T-cell (primary cell): ENCODE results near the gene DBN1. TPM values are rescaled to one million over a fixed set of nuclear protein-coding genes. Genes with fewer than 3 reads are reported as not detected.
A peak's percentile ranks its signal among the peaks of the same experiment; 100 is the strongest.

ENCODE experiments used
- ATAC-seq, 4 experiments: fragments of 200-7000 bp in 3 of 4; fragments of 150-1000 bp in 1 of 4; cut with Tn5 transposase; replicated peaks in 1 of 4; 1 replicate in 3 of 4; 2 replicates in 1 of 4; pipeline ENCODE4 v1.10.0; 2021; ENCODE audit warnings: moderate library complexity in 3 of 4, mild to moderate bottlenecking in 2 of 4, moderate number of reproducible peaks in 1 of 4
- CTCF ChIA-PET, 2 donors: fragments of 300-600 bp; sonication (Branson Sonifier 250); formaldehyde crosslinking; loops; one replicate each; lab custom pipeline; 2022; ENCODE audit warnings: antibody characterized with exemption in 2 of 2; lab: Charles Lee
- POLR2A ChIA-PET, 2 donors: fragments of 300-600 bp; sonication (Branson Sonifier 250); formaldehyde crosslinking; loops; one replicate each; lab custom pipeline; 2022; ENCODE audit warnings: antibody characterized with exemption in 2 of 2; lab: Charles Lee
- DNase-seq, 35 experiments: peaks; one replicate each; pipeline versions ENCODE4 v3.0.0 to v3.0.0-alpha.2; 2013 to 2023
- H3K27ac ChIP-seq: one replicate; pipeline ENCODE4 v1.5.1; 2013; ENCODE audit warnings: low read length
- H3K27me3 ChIP-seq, 2 experiments: replicated peaks in 1 of 2; 1 replicate in 1 of 2; 2 replicates in 1 of 2; pipeline versions ENCODE4 v1.6.1 to v1.7.0; 2013; ENCODE audit warnings: low read length in 1 of 2, mixed read lengths in 1 of 2; ENCODE audit not compliant: control insufficient read depth in 2 of 2, insufficient read depth in 2 of 2; ENCODE audit errors: extremely low read depth in 1 of 2
- H3K36me3 ChIP-seq, 2 donors: 1 replicate in 1 of 2; 2 replicates in 1 of 2; pipeline versions ENCODE4 v1.6.1 to v1.7.0; 2013; ENCODE audit warnings: low read length in 1 of 2; ENCODE audit not compliant: control insufficient read depth in 2 of 2, insufficient read depth in 1 of 2; ENCODE audit errors: extremely low read depth in 1 of 2
- H3K4me1 ChIP-seq, 2 experiments: 1 replicate in 1 of 2; 2 replicates in 1 of 2; pipeline versions ENCODE4 v1.6.1 to v1.7.0; 2013; ENCODE audit warnings: low read length in 2 of 2, mixed read lengths in 1 of 2; ENCODE audit not compliant: insufficient read depth in 2 of 2, control insufficient read depth in 1 of 2; ENCODE audit errors: extremely low read depth in 1 of 2
- H3K4me3 ChIP-seq, 2 donors: 1 replicate in 1 of 2; 2 replicates in 1 of 2; pipeline versions ENCODE4 v1.5.1 to v1.7.0; 2013; ENCODE audit warnings: mild to moderate bottlenecking in 2 of 2, low read length in 1 of 2, moderate library complexity in 1 of 2; ENCODE audit not compliant: control insufficient read depth in 1 of 2; ENCODE audit errors: extremely low read depth in 1 of 2
- H3K9me3 ChIP-seq: 2 replicates; pipeline ENCODE4 v1.7.0; 2013
- H3K27ac Mint-ChIP-seq, 2 donors: one replicate each; pipeline ENCODE4 v1.8.0; 2020 to 2021; ENCODE audit warnings: mild to moderate bottlenecking in 2 of 2, mixed read lengths in 2 of 2
- H3K27me3 Mint-ChIP-seq, 2 donors: one replicate each; pipeline ENCODE4 v1.8.0; 2021 to 2022; ENCODE audit warnings: mixed read lengths in 2 of 2
- H3K36me3 Mint-ChIP-seq: one replicate; pipeline ENCODE4 v1.8.0; 2021; ENCODE audit warnings: mixed read lengths
- H3K4me1 Mint-ChIP-seq, 3 donors: one replicate each; pipeline ENCODE4 v1.8.0; 2020 to 2022; ENCODE audit warnings: mixed read lengths in 3 of 3, mild to moderate bottlenecking in 1 of 3
- H3K4me3 Mint-ChIP-seq, 3 donors: one replicate each; pipeline ENCODE4 v1.8.0; 2020 to 2022; ENCODE audit warnings: mild to moderate bottlenecking in 3 of 3, mixed read lengths in 3 of 3, moderate library complexity in 3 of 3
- H3K9me3 Mint-ChIP-seq, 3 donors: one replicate each; pipeline ENCODE4 v1.8.0; 2020 to 2022; ENCODE audit warnings: mixed read lengths in 3 of 3
- WGBS: methylation state at CpG from one replicate; pipeline ENCODE4 v1.1.5; 2013; ENCODE audit warnings: missing lambda C conversion rate; ENCODE audit not compliant: insufficient coverage; 5-methylcytosine and 5-hydroxymethylcytosine counted together
- total RNA-seq, 35 experiments: library from RNA in 6 of 35; stranded (reverse) in 6 of 35; fragments of 120-200 nt in 1 of 35; gene quantifications; one replicate each; pipeline versions ENCODE4 v1.2.1 to v1.2.4 and lab custom pipeline; 2013 to 2026

DBN1 gene
- total RNA-seq, 5 donors from 2014 or later (not counting 1 experiment from before 2014, with no cell fraction given) = 11.6 to 41.3 (median 21.1) TPM

DNA sequence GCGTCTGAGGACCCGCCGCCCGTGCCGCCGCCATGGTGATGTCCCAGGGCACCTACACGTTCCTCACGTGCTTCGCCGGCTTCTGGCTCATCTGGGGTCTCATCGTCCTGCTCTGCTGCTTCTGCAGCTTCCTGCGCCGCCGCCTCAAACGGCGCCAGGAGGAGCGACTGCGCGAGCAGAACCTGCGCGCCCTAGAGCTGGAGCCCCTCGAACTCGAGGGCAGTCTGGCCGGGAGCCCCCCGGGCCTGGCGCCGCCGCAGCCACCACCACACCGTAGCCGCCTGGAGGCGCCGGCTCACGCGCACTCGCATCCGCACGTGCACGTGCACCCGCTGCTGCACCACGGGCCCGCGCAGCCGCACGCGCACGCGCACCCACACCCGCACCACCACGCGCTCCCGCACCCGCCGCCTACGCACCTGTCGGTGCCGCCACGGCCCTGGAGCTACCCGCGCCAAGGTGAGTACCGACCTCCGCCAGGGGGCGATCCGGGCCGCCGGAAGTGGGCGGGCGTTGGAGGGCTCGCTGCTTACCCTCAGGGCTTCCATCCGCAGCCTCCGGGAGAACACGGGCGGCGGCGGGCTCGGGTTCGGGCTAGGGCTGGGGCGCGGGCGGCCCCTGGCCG lies 18.3 kb downstream of the DBN1 start:
- H3K9me3 Mint-ChIP-seq = no peaks in the 10 kb centered on the region
- CTCF ChIA-PET = interaction anchor here (0.6 to 6.4 kb wide), 18 partner anchors 9 to 145 kb away, joined by 3 to 94 read pairs (median 6); partner anchors contain the start of genes GRK6 (in 1 of the 2), LMAN2 (in 1 of the 2), PDLIM7 (in 1 of the 2) and PRR7 (in 1 of the 2)
- peaks cover 23 to 32% (median 28%) of the 10 kb centered on the region in 3 donors for H3K4me1 Mint-ChIP-seq
- ATAC-seq (peak; percentile 70 to 71 (median 70)), DNase-seq (peak; percentile 82 to 96 (median 91))
- H3K36me3 Mint-ChIP-seq = no peaks in the 10 kb centered on the region
- peak overlapping the region; percentile 81 to 85 (median 82) for H3K4me3 Mint-ChIP-seq
- Histone ChIP-seq H3K27ac (peak overlapping the region; percentile 97), H3K4me3 (peak overlapping the region; percentile 68 to 78), H3K4me1 (peaks cover 0 to 43% of the 10 kb centered on the region in 2 experiments), H3K36me3 (peaks cover 0 to 3% of the 10 kb centered on the region in 2 donors), H3K9me3 (no peaks in the 10 kb centered on the region), H3K27me3 (peaks cover 0 to 3% of the 10 kb centered on the region in 2 experiments)
- POLR2A ChIA-PET = interaction anchor here (0.7 to 2.1 kb wide), 7 partner anchors 9 to 65 kb away, joined by 3 to 7 read pairs (median 4); no protein-coding TSS in a partner anchor
- H3K27me3 Mint-ChIP-seq = no peaks in the 10 kb centered on the region
- WGBS = under 1% methylated on average over 80 of the region's 80 CpGs
- H3K27ac Mint-ChIP-seq = no peak overlapping the region

DNA sequence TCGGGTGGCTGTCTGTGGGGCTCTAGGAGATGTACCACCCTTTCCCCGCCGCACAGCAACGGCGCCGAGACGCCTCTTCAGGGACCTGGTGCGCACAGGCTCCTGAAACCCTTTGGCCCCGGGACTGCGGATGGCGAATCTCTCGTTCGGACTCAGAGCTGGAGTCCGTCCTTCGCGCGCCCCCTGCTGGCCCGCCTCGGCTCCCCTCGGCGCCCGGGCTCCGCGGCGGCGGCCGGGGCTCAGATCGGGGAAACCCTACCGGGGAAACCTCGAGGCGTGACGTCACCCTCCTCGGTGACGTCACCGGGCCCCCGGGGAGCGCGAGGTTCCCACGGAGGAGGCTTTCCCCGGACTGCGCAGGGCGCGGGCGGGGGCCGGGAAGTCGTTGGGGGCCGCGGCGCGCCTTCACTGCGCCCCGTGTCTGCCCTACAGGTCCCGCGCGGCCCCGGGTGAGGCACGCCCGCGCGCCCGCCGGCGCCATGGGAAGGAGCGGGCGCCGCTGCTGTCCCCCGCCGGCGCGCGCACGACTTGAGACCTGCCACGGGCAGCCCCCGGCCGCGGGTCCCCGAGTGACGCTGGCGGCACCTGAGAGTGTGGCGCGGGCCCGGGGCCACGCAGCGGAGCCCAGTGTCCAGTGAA lies 18.9 kb downstream of the DBN1 start:
- ATAC-seq (peak; percentile 51 to 64 (median 56)), DNase-seq (peak; percentile 84 to 97 (median 92))
- peaks cover 0 to 4% of the 10 kb centered on the region in 2 experiments for H3K27me3 ChIP-seq
- H3K9me3 Mint-ChIP-seq = no peaks in the 10 kb centered on the region
- under 1% methylated on average over 84 of the region's 84 CpGs for WGBS
- ChIA-PET CTCF (interaction anchor here (1.1 to 6.4 kb wide), 15 partner anchors 9 to 144 kb away, joined by 3 to 94 read pairs (median 10); partner anchors contain the start of genes GRK6 (in 1 of the 2), LMAN2 (in 1 of the 2) and PRR7 (in 1 of the 2)), POLR2A (interaction anchor here (0.7 to 2.1 kb wide), 7 partner anchors 9 to 64 kb away, joined by 3 to 5 read pairs (median 3); partner anchors contain the start of gene GRK6 (in 1 of the 2))
- H3K4me3 Mint-ChIP-seq = peak overlapping the region; percentile 81 to 85 (median 82)
- peak overlapping the region in 1 of 2 donors; percentile 58 for H3K27ac Mint-ChIP-seq
- H3K36me3 ChIP-seq = peaks cover 0 to 3% of the 10 kb centered on the region in 2 donors
- peaks cover 23 to 32% (median 28%) of the 10 kb centered on the region in 3 donors for H3K4me1 Mint-ChIP-seq
- H3K4me3 ChIP-seq = peak overlapping the region; percentile 49 to 68
- no peaks in the 10 kb centered on the region for H3K9me3 ChIP-seq
- peak overlapping the region; percentile 97 for H3K27ac ChIP-seq
- no peaks in the 10 kb centered on the region for H3K36me3 Mint-ChIP-seq
- H3K4me1 ChIP-seq = peaks cover 0 to 49% of the 10 kb centered on the region in 2 experiments
- H3K27me3 Mint-ChIP-seq = no peaks in the 10 kb centered on the region

DNA sequence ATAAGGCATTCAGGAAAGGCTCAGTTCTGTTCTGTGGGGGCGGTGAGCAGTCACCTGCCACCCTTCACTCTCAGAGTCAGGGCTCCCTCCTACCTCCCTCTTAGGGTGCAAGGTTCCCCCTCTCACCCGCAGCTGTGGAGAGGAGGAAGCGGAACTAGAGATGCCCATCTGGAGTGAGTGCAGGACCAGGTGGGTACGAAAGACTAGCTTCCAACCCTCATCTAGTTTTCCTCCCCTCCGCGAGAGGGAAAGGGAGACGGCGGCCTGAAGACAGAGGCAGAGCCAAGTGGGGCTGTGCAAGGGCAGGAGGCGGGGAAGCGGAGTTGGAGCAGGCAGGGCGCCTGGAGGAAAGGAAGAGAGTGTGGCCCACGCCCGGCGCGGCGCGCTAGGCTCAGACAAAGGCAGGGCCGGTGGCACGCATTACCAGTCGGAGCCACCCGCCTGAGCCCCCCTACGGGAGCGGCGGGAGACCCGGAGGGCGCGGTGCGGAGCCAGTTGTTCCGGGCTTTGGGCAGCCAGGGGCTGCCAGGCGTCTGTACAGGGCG lies 19.5 kb downstream of the DBN1 start:
- Mint-ChIP-seq H3K36me3 (no peaks in the 10 kb centered on the region), H3K27me3 (no peaks in the 10 kb centered on the region), H3K4me1 (peaks cover 23 to 32% (median 28%) of the 10 kb centered on the region in 3 donors), H3K9me3 (no peaks in the 10 kb centered on the region), H3K4me3 (peak overlapping the region; percentile 64 to 81 (median 79)), H3K27ac (peak overlapping the region; percentile 58 to 72)
- 10% methylated on average over 25 of the region's 31 CpGs for WGBS
- Histone ChIP-seq H3K4me1 (peaks cover 0 to 53% of the 10 kb centered on the region in 2 experiments), H3K4me3 (peak overlapping the region; percentile 39 to 49), H3K36me3 (peaks cover 0 to 3% of the 10 kb centered on the region in 2 donors), H3K27me3 (peaks cover 0 to 4% of the 10 kb centered on the region in 2 experiments), H3K9me3 (no peaks in the 10 kb centered on the region), H3K27ac (peak overlapping the region; percentile 57)
- ChIA-PET POLR2A (interaction anchor here in 1 of 2 donors (0.7 to 1.9 kb wide), 3 partner anchors 8 to 51 kb away, joined by 3 to 4 read pairs (median 3); partner anchors contain the start of gene GRK6), CTCF (interaction anchor here (0.6 to 6.4 kb wide), 7 partner anchors 24 to 452 kb away, joined by 7 to 94 read pairs (median 12); partner anchors contain the start of gene GRK6 (in 1 of the 2))
- peak in 1 of 35 experiments; percentile 47 for DNase-seq
- ATAC-seq = peak in 1 of 4 experiments; percentile 0

DNA sequence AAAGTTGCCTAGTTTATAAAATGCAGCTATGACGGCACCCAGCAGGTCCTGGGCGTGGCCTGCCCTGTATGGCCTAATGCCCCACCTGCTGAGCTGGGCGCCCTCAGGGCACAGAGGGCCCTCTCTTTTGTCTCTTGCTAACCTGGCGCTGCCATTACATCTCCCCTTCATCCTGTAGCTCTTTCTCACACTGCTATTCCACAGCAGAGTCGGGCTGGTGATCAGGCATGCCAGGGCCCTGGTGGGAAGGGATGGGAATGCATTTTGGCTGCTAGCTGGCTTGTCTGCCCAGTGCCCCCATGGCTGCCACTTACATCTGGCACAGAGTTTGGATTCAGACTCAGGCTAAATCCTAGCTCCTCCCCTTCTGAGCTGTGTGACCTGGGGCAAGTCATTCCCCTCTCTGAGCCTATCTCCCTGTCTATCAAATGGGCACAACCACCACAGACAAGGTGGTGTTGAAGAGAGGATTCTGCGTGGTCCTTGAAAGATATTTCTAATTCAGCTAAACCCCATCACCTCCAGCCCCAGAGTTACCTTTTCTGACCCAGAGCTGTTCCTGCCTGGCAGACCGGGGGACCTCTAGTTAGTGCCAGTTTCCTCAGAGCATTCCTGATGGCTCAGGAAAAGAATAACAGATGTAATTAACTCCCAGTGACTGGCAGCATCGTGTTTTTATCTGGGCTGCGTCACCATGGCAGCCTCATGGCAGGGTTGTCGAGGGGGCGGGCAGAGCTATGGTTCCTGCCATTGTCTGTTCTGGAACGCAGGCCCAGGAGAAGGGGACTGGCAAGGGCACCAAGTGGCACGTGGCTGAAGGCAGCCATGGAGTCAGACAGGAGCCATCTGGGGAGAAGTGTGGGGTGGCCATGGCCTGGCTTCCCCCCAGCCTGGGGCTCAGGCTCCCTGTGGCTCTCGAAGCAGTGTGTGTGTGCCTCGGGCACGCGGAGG lies 20.5 kb downstream of the DBN1 start:
- no peaks in the 10 kb centered on the region for H3K27me3 Mint-ChIP-seq
- no peak overlapping the region for H3K4me3 ChIP-seq
- peak overlapping the region in 2 of 3 donors; percentile 55 to 81 for H3K4me3 Mint-ChIP-seq
- H3K36me3 ChIP-seq = peaks cover 0 to 3% of the 10 kb centered on the region in 2 donors
- H3K36me3 Mint-ChIP-seq = no peaks in the 10 kb centered on the region
- no peak overlapping the region for H3K27ac ChIP-seq
- ATAC-seq = no peak
- peaks cover 0 to 4% of the 10 kb centered on the region in 2 experiments for H3K27me3 ChIP-seq
- H3K9me3 Mint-ChIP-seq = no peaks in the 10 kb centered on the region
- peaks cover 0 to 62% of the 10 kb centered on the region in 2 experiments for H3K4me1 ChIP-seq
- no peak for DNase-seq
- ChIA-PET POLR2A (interaction anchor here (0.6 to 1.1 kb wide), 3 partner anchors 9 to 44 kb away, joined by 3 to 4 read pairs (median 3); no protein-coding TSS in a partner anchor), CTCF (interaction anchor here (0.6 to 6.4 kb wide), 5 partner anchors 49 to 451 kb away, joined by 5 to 94 read pairs (median 10); no protein-coding TSS in a partner anchor)
- 89% methylated on average over 11 of the region's 17 CpGs for WGBS
- peaks cover 32 to 41% (median 37%) of the 10 kb centered on the region in 3 donors for H3K4me1 Mint-ChIP-seq
- no peaks in the 10 kb centered on the region for H3K9me3 ChIP-seq
- H3K27ac Mint-ChIP-seq = no peak overlapping the region

DNA sequence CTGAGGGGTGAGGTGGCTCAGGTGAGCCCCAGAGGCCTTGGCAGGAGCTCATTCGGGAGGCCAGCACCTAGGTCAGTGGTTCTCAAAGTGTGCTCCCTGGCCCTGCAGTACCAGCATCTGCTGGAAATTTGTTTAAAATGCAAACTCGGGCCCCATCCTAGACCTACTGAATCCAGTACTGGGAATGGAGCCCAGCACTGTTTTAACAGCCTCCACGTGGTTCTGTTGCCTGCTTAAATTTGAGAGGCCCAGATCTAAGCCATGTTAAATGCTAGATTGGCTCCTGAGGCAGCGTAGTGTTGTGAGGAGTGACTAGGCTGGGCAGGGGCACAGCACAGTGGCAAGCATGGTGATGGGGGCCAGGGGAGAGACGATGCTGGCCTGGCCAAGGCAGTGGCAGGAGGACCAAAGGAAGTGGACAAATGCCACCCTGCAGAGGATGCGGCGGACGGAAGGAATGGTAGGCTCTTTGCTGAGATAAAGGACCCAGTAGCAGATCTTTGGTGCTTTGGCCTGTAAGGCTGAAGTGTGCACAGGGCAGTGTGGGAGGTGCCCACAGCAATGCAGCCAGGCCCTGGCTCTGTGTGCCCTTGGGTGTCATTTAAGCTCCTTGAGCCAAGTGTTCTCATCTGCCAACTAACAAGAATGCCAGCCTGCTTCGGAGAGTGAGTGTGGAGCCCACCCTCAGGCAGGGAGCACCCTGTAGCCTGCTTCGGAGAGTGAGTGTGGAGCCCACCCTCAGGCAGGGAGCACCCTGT lies 22.6 kb downstream of the DBN1 start:
- ATAC-seq (no peak), DNase-seq (no peak)
- Histone ChIP-seq H3K36me3 (no peaks in the 10 kb centered on the region), H3K4me3 (no peak overlapping the region), H3K9me3 (no peaks in the 10 kb centered on the region), H3K27me3 (peaks cover 0 to 4% of the 10 kb centered on the region in 2 experiments), H3K4me1 (peaks cover 9 to 59% of the 10 kb centered on the region in 2 experiments), H3K27ac (no peak overlapping the region)
- Mint-ChIP-seq H3K36me3 (no peaks in the 10 kb centered on the region), H3K4me1 (peaks cover 36 to 40% (median 38%) of the 10 kb centered on the region in 3 donors), H3K27ac (peak overlapping the region in 1 of 2 donors; percentile 59), H3K27me3 (no peaks in the 10 kb centered on the region), H3K4me3 (no peak overlapping the region), H3K9me3 (no peaks in the 10 kb centered on the region)
- 94% methylated on average over 8 of the region's 10 CpGs for WGBS
- POLR2A ChIA-PET = interaction anchor here in 1 of 2 donors (1.3 kb wide), 1 partner anchor 27 kb away, joined by 3 read pairs; no protein-coding TSS in a partner anchor
- CTCF ChIA-PET = interaction anchor here (0.8 to 6.4 kb wide), 2 partner anchors 46 to 48 kb away, joined by 3 to 90 read pairs; no protein-coding TSS in a partner anchor
